Activated CD8-positive, alpha-beta T cell treated with anti-CD3 and anti-CD28 coated beads, Interleukin-2, amount 10 ng/mL, durations not matched to agents 7 days and 5 days (primary cell): ENCODE data around the gene PLD4. TPM values are rescaled to one million over a fixed set of nuclear protein-coding genes. Genes with fewer than 3 reads are reported as not detected.

Experiments used
- ATAC-seq: fragments of 150-1000 bp; cut with Tn5 transposase; one replicate; pipeline ENCODE4 v1.10.0; 2021; ENCODE audit warnings: moderate library complexity
- CTCF ChIA-PET: fragments of 350-600 bp; sonication (Branson Sonifier 250); formaldehyde crosslinking; loops from one replicate; lab custom pipeline; 2021; ENCODE audit warnings: antibody characterized with exemption; lab: Charles Lee
- POLR2A ChIA-PET: fragments of 350-600 bp; sonication (Branson Sonifier 250); formaldehyde crosslinking; loops from one replicate; lab custom pipeline; 2021; ENCODE audit warnings: antibody characterized with exemption; lab: Charles Lee
- DNase-seq: peaks from one replicate; pipeline ENCODE4 v3.0.0-alpha.2; 2020
- H3K27ac Mint-ChIP-seq: one replicate; pipeline ENCODE4 v1.8.0; 2021; ENCODE audit warnings: mild to moderate bottlenecking, mixed read lengths
- H3K27me3 Mint-ChIP-seq: one replicate; pipeline ENCODE4 v1.8.0; 2021; ENCODE audit warnings: low read depth, mixed read lengths
- H3K36me3 Mint-ChIP-seq: one replicate; pipeline ENCODE4 v1.8.0; 2021; ENCODE audit warnings: low read depth, mixed read lengths
- H3K4me1 Mint-ChIP-seq: one replicate; pipeline ENCODE4 v1.8.0; 2021; ENCODE audit warnings: low read depth, mixed read lengths
- H3K4me3 Mint-ChIP-seq: one replicate; pipeline ENCODE4 v1.8.0; 2021; ENCODE audit warnings: mild to moderate bottlenecking, mixed read lengths
- H3K9me3 Mint-ChIP-seq: one replicate; pipeline ENCODE4 v1.8.0; 2022; ENCODE audit warnings: mixed read lengths; ENCODE audit not compliant: insufficient read depth
- total RNA-seq, 2 experiments: library from RNA; stranded (reverse); gene quantifications; one replicate each; pipeline ENCODE4 v1.2.3, GENCODE V29; 2021

Gene PLD4
- total RNA-seq, 2 experiments from 2014 or later = not detected

- Mint-ChIP-seq H3K4me3 (no peak overlapping the region), H3K27ac (no peak overlapping the region), H3K27me3 (no peaks in the 10 kb centered on the region), H3K36me3 (no peaks in the 10 kb centered on the region), H3K9me3 (no peaks in the 10 kb centered on the region), H3K4me1 (no peaks in the 10 kb centered on the region)
- ATAC-seq (no peak), DNase-seq (no peak)
- POLR2A ChIA-PET = no interaction called here
- CTCF ChIA-PET = interaction anchor here (1.6 kb wide), 1 partner anchor 117 kb away, joined by 4 read pairs; no protein-coding TSS in a partner anchor
Measured at GRCh38 chr14:104927901-104928300, 3.2 kb downstream of the PLD4 start.

- CTCF ChIA-PET = interaction anchor here (1.6 kb wide), 1 partner anchor 116 kb away, joined by 4 read pairs; no protein-coding TSS in a partner anchor
Measured at GRCh38 chr14:104928391-104929133, 3.9 kb downstream of the PLD4 start.

GRCh38 chr14:104929268-104930230 is 4.9 kb downstream of the PLD4 start:
- Mint-ChIP-seq H3K27ac (no peak overlapping the region), H3K27me3 (peaks cover 6% of the 10 kb centered on the region), H3K36me3 (no peaks in the 10 kb centered on the region), H3K9me3 (no peaks in the 10 kb centered on the region), H3K4me3 (no peak overlapping the region), H3K4me1 (no peaks in the 10 kb centered on the region)
- ATAC-seq (no peak), DNase-seq (no peak)
- ChIA-PET POLR2A (no interaction called here), CTCF (interaction anchor here (1.6 kb wide), 1 partner anchor 115 kb away, joined by 4 read pairs; no protein-coding TSS in a partner anchor)

More at GRCh38 chr14:104928391-104929133, 3.9 kb downstream of the PLD4 start:
- ATAC-seq = no peak
- Mint-ChIP-seq H3K9me3 (no peaks in the 10 kb centered on the region), H3K27ac (no peak overlapping the region), H3K4me1 (no peaks in the 10 kb centered on the region), H3K4me3 (no peak overlapping the region), H3K27me3 (no peaks in the 10 kb centered on the region), H3K36me3 (no peaks in the 10 kb centered on the region)
- POLR2A ChIA-PET = no interaction called here
- DNase-seq = no peak

GRCh38 chr14:104930526-104931303 is 6.0 kb downstream of the PLD4 start:
- DNase-seq = no peak
- H3K27me3 Mint-ChIP-seq = peaks cover 14% of the 10 kb centered on the region
- no peak overlapping the region for H3K27ac Mint-ChIP-seq
- no peaks in the 10 kb centered on the region for H3K4me1 Mint-ChIP-seq
- POLR2A ChIA-PET = interaction anchor here (0.5 kb wide), 1 partner anchor 672 kb away, joined by 4 read pairs; no protein-coding TSS in a partner anchor
- H3K9me3 Mint-ChIP-seq = no peaks in the 10 kb centered on the region
- no peak for ATAC-seq
- CTCF ChIA-PET = no interaction called here
- H3K4me3 Mint-ChIP-seq = no peak overlapping the region
- no peaks in the 10 kb centered on the region for H3K36me3 Mint-ChIP-seq

- Mint-ChIP-seq H3K36me3 (no peaks in the 10 kb centered on the region), H3K4me1 (no peaks in the 10 kb centered on the region), H3K9me3 (no peaks in the 10 kb centered on the region), H3K27me3 (peaks cover 16% of the 10 kb centered on the region), H3K27ac (no peak overlapping the region), H3K4me3 (no peak overlapping the region)
- ChIA-PET POLR2A (no interaction called here), CTCF (no interaction called here)
- ATAC-seq (no peak), DNase-seq (no peak)
Measured at GRCh38 chr14:104931304-104931770, 6.7 kb downstream of the PLD4 start.

GRCh38 chr14:104931771-104932675 is 7.3 kb downstream of the PLD4 start:
- Mint-ChIP-seq H3K27me3 (peaks cover 18% of the 10 kb centered on the region), H3K4me3 (no peak overlapping the region), H3K9me3 (no peaks in the 10 kb centered on the region), H3K27ac (no peak overlapping the region), H3K36me3 (no peaks in the 10 kb centered on the region), H3K4me1 (no peaks in the 10 kb centered on the region)
- DNase-seq (no peak), ATAC-seq (no peak)
- ChIA-PET POLR2A (no interaction called here), CTCF (no interaction called here)

GRCh38 chr14:104932676-104933631 is 8.3 kb downstream of the PLD4 start:
- POLR2A ChIA-PET = no interaction called here
- no peaks in the 10 kb centered on the region for H3K36me3 Mint-ChIP-seq
- no peak overlapping the region for H3K4me3 Mint-ChIP-seq
- H3K9me3 Mint-ChIP-seq = no peaks in the 10 kb centered on the region
- no peak overlapping the region for H3K27ac Mint-ChIP-seq
- peak; percentile 83 for DNase-seq
- peaks cover 25% of the 10 kb centered on the region for H3K27me3 Mint-ChIP-seq
- peak; percentile 85 for ATAC-seq
- CTCF ChIA-PET = interaction anchor here (0.9 kb wide), 1 partner anchor 25 kb away, joined by 4 read pairs; no protein-coding TSS in a partner anchor
- H3K4me1 Mint-ChIP-seq = no peaks in the 10 kb centered on the region

GRCh38 chr14:104933746-104934733 is 9.4 kb downstream of the PLD4 start:
- Mint-ChIP-seq H3K27ac (no peak overlapping the region), H3K4me3 (peak overlapping the region; percentile 31), H3K9me3 (no peaks in the 10 kb centered on the region), H3K36me3 (no peaks in the 10 kb centered on the region), H3K27me3 (peaks cover 30% of the 10 kb centered on the region), H3K4me1 (no peaks in the 10 kb centered on the region)
- ChIA-PET CTCF (interaction anchor here (0.9 to 2.1 kb wide), 3 partner anchors 16 to 112 kb away, joined by 3 to 11 read pairs (median 4); no protein-coding TSS in a partner anchor), POLR2A (no interaction called here)
- DNase-seq (no peak), ATAC-seq (no peak)

- POLR2A ChIA-PET = no interaction called here
- Mint-ChIP-seq H3K4me1 (no peaks in the 10 kb centered on the region), H3K36me3 (no peaks in the 10 kb centered on the region), H3K4me3 (no peak overlapping the region), H3K27me3 (peaks cover 35% of the 10 kb centered on the region), H3K9me3 (no peaks in the 10 kb centered on the region), H3K27ac (no peak overlapping the region)
- CTCF ChIA-PET = interaction anchor here (0.9 to 2.1 kb wide), 2 partner anchors 17 to 111 kb away, joined by 3 to 11 read pairs; no protein-coding TSS in a partner anchor
- no peak for ATAC-seq
- DNase-seq = no peak
Measured at GRCh38 chr14:104935026-104935650, 10.5 kb downstream of the PLD4 start.
